ENCODE measurements around the gene SCARB2.

DNA sequence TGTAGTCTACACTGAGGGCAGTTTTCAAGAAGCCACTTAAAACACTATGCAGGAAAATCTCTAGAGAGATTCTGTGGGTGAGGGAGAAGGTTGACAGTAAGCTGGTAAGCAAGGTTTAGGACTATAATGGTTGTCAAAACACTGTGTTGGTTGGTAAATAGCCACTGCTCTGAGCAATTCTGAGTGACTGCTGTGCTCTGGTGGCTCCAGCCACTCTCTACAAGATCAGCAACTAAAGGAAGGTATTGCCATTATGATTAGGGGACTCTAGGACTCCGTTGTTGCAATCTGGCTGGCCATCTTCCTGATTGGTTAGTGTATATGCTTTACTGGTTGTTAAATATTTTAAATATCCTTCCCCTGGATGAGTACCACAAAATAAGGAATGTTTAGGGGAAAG, 32.4 kb upstream of the SCARB2 start:
- TF ChIP-seq, protein P1, sequence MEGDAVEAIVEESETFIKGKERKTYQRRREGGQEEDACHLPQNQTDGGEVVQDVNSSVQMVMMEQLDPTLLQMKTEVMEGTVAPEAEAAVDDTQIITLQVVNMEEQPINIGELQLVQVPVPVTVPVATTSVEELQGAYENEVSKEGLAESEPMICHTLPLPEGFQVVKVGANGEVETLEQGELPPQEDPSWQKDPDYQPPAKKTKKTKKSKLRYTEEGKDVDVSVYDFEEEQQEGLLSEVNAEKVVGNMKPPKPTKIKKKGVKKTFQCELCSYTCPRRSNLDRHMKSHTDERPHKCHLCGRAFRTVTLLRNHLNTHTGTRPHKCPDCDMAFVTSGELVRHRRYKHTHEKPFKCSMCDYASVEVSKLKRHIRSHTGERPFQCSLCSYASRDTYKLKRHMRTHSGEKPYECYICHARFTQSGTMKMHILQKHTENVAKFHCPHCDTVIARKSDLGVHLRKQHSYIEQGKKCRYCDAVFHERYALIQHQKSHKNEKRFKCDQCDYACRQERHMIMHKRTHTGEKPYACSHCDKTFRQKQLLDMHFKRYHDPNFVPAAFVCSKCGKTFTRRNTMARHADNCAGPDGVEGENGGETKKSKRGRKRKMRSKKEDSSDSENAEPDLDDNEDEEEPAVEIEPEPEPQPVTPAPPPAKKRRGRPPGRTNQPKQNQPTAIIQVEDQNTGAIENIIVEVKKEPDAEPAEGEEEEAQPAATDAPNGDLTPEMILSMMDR (IDR thresholded peaks at IDR 0.05) = peak in 2 of 7 experiments; percentile 10 to 23
- TF ChIP-seq POLR2A (IDR thresholded peaks at IDR 0.05) = no peak
